HepG2 (cell line): ENCODE results near the gene UNG. TPM values are rescaled to one million over a fixed set of nuclear protein-coding genes. Genes with fewer than 3 reads are reported as not detected.

Experiments
- AGO1 ChIP-seq: fragments of 200-400 bp; formaldehyde crosslinking; IDR thresholded peaks from 2 replicates; pipeline ENCODE4 v1.6.1; 2017; ENCODE audit warnings: mild to moderate bottlenecking, low read depth, low read length, moderate library complexity; ENCODE audit not compliant: poor library complexity, severe bottlenecking
- BORCS8-MEF2B ChIP-seq: sonication (generic); formaldehyde crosslinking; IDR thresholded peaks from 2 replicates; pipeline ENCODE4 v1.8.0; 2022; ENCODE audit warnings: mild to moderate bottlenecking, missing genetic modification reagents
- DDIT3 ChIP-seq: sonication (generic); formaldehyde crosslinking; IDR thresholded peaks from 2 replicates; pipeline ENCODE4 v1.4.0; 2020; ENCODE audit warnings: mild to moderate bottlenecking, missing genetic modification reagents
- HNRNPUL1 ChIP-seq: fragments of 200-400 bp; formaldehyde crosslinking; IDR thresholded peaks from 2 replicates; pipeline ENCODE4 v1.6.1; 2017; ENCODE audit warnings: low read depth, mild to moderate bottlenecking, low read length, moderate library complexity
- IKZF1 ChIP-seq: fragments of 450-650 bp; IDR thresholded peaks from 2 replicates; pipeline ENCODE4 v1.7.1; 2016
- LBX2 ChIP-seq: sonication (generic); formaldehyde crosslinking; IDR thresholded peaks from 2 replicates; pipeline ENCODE4 v1.5.0; 2020; ENCODE audit warnings: missing genetic modification reagents, mild to moderate bottlenecking, borderline replicate concordance
- MAFF ChIP-seq: IDR thresholded peaks from 2 replicates; pipeline ENCODE4 v1.6.1; 2011; ENCODE audit warnings: low read depth, low read length, improper control_type of control experiment
- SCMH1 ChIP-seq: sonication (generic); formaldehyde crosslinking; IDR thresholded peaks from 2 replicates; pipeline ENCODE4 v1.9.0; 2021; ENCODE audit warnings: missing genetic modification reagents, mild to moderate bottlenecking, borderline replicate concordance
- SOX5 ChIP-seq: IDR thresholded peaks from 2 replicates; pipeline ENCODE4 v1.6.1; 2016; ENCODE audit warnings: borderline replicate concordance
- TFE3 ChIP-seq: IDR thresholded peaks from 2 replicates; pipeline ENCODE4 v1.6.1; 2016
- THAP7 ChIP-seq: sonication (generic); formaldehyde crosslinking; IDR thresholded peaks from 2 replicates; pipeline ENCODE4 v1.8.1; 2023; ENCODE audit warnings: mild to moderate bottlenecking, missing genetic modification reagents
- USF2 ChIP-seq, 2 experiments: sonication (generic) in 1 of 2; formaldehyde crosslinking in 1 of 2; IDR thresholded peaks; 2 replicates each; pipeline versions ENCODE4 v1.5.1 to v1.6.1; 2011 to 2020; ENCODE audit warnings: borderline replicate concordance in 1 of 2, low read depth in 1 of 2, low read length in 1 of 2, mild to moderate bottlenecking in 1 of 2, missing genetic modification reagents in 1 of 2, moderate library complexity in 1 of 2
- ZKSCAN8 ChIP-seq: IDR thresholded peaks from 2 replicates; pipeline ENCODE4 v1.6.1; 2016; ENCODE audit warnings: borderline replicate concordance, missing genetic modification reagents, missing compliant biosample characterization
- ZMYM3 ChIP-seq: sonication (generic); formaldehyde crosslinking; IDR thresholded peaks from 2 replicates; pipeline ENCODE4 v1.5.1; 2020; ENCODE audit warnings: mild to moderate bottlenecking, missing genetic modification reagents
- ZNF136 ChIP-seq: sonication (generic); formaldehyde crosslinking; IDR thresholded peaks from 2 replicates; pipeline ENCODE4 v1.8.1; 2022; ENCODE audit warnings: low read depth, mild to moderate bottlenecking, moderate library complexity, missing genetic modification reagents
- ZNF451 ChIP-seq: sonication (generic); formaldehyde crosslinking; IDR thresholded peaks from 2 replicates; pipeline ENCODE4 v1.5.0; 2020; ENCODE audit warnings: mild to moderate bottlenecking, missing genetic modification reagents
- ZNF468 ChIP-seq: sonication (generic); formaldehyde crosslinking; IDR thresholded peaks from 2 replicates; pipeline ENCODE4 v1.8.0; 2022; ENCODE audit warnings: mild to moderate bottlenecking, moderate library complexity, missing genetic modification reagents
- ZNF674 ChIP-seq: sonication (generic); formaldehyde crosslinking; IDR thresholded peaks from 2 replicates; pipeline ENCODE4 v1.5.0; 2020; ENCODE audit warnings: low read depth, mild to moderate bottlenecking, missing genetic modification reagents
- ZNF709 ChIP-seq: sonication (generic); formaldehyde crosslinking; IDR thresholded peaks from 2 replicates; pipeline ENCODE4 v1.5.0; 2020; ENCODE audit warnings: mild to moderate bottlenecking, missing genetic modification reagents
- ZNF772 ChIP-seq: sonication (generic); formaldehyde crosslinking; IDR thresholded peaks from 2 replicates; pipeline ENCODE4 v1.5.0; 2020; ENCODE audit warnings: mild to moderate bottlenecking, missing genetic modification reagents
- ZSCAN31 ChIP-seq: sonication (generic); formaldehyde crosslinking; IDR thresholded peaks from 2 replicates; pipeline ENCODE4 v1.5.0; 2020; ENCODE audit warnings: low read depth, mild to moderate bottlenecking, missing genetic modification reagents
- polyA plus RNA-seq, 8 experiments: library from polyadenylated mRNA; depleted of rRNA in 3 of 8; stranded (reverse) in 7 of 8; unstranded in 1 of 8; fragments of >200 nt; fragmentation: Illumina TruSeq in 4 of 8; extraction: Trizol in 4 of 8; gene quantifications; 2 replicates each; pipeline versions ENCODE4 v1.2.1 to v1.2.3, GENCODE V29; 2011 to 2016; ENCODE audit warnings: low read depth in 4 of 8, missing spikeins in 1 of 8, mixed read lengths in 1 of 8; ENCODE audit not compliant: insufficient read depth in 1 of 8
- total RNA-seq, 5 experiments: library from RNA; depleted of rRNA; stranded (reverse); fragments of >200 nt; fragmentation: Illumina TruSeq; extraction: Trizol; gene quantifications; 2 replicates each; pipeline ENCODE4 v1.2.3, GENCODE V29; 2016; ENCODE audit warnings: low read depth in 1 of 5

The UNG gene
- total and polyA plus RNA-seq, 2 of the 13 experiments (the other 11 are each of a cell fraction or from before 2014, with no cell fraction given) = 23.3 to 114 TPM

- no peak for TF ChIP-seq THAP7 (CRISPR knock-in tag)
- no peak for TF ChIP-seq LBX2 (CRISPR knock-in tag)
- no peak for TF ChIP-seq ZKSCAN8 (CRISPR knock-in tag)
- no peak for TF ChIP-seq IKZF1
- no peak for TF ChIP-seq SCMH1 (CRISPR knock-in tag)
- TF ChIP-seq ZNF451 (CRISPR knock-in tag) = no peak
- TF ChIP-seq AGO1 = no peak
- TF ChIP-seq ZNF468 (CRISPR knock-in tag) = no peak
- peak; percentile 24; the same call in 1 of the 2 replicates for TF ChIP-seq USF2 (IDR thresholded peaks at IDR 0.05; ENCODE audit: low read depth, low read length)
- TF ChIP-seq USF2 (CRISPR knock-in tag; IDR thresholded peaks at IDR 0.05; ENCODE audit: borderline replicate concordance) = peak; percentile 65; the same call in 1 of the 2 replicates
- 0 out of 2 replicates have a peak, but pooled peaks have one; percentile 47 for TF ChIP-seq ZNF136 (CRISPR knock-in tag)
- no peak for TF ChIP-seq MAFF
- no peak for TF ChIP-seq DDIT3 (CRISPR knock-in tag)
- TF ChIP-seq ZNF772 (CRISPR knock-in tag) = peak; percentile 16; the same call in 1 of the 2 replicates
- peak; percentile 98 for TF ChIP-seq BORCS8-MEF2B (CRISPR knock-in tag)
- TF ChIP-seq ZNF709 (CRISPR knock-in tag) = no peak
- no peak for TF ChIP-seq ZMYM3 (CRISPR knock-in tag)
- TF ChIP-seq ZNF674 (CRISPR knock-in tag) = no peak
- 0 out of 2 replicates have a peak, but pooled peaks have one; percentile 18 for TF ChIP-seq TFE3 (CRISPR knock-in tag)
- no peak for TF ChIP-seq HNRNPUL1
- 0 out of 2 replicates have a peak, but pooled peaks have one; percentile 3 for TF ChIP-seq ZSCAN31 (CRISPR knock-in tag)
- no peak for TF ChIP-seq SOX5
Measured at GRCh38 chr12:109097435-109098182, at the start of gene UNG (continued).
